GM06990 (cell line): ENCODE results near the gene SPAG8.
A peak's percentile ranks its signal among the peaks of the same experiment; 100 is the strongest.

Source experiments
- DNase-seq: peaks from one replicate; pipeline ENCODE4 v3.0.0-alpha.2; 2011; ENCODE audit not compliant: insufficient read length; ENCODE audit errors: extremely low read depth
- H3K27me3 ChIP-seq: replicated peaks from 2 replicates; pipeline ENCODE4 v1.6.0; 2011; ENCODE audit warnings: low read length; ENCODE audit not compliant: control insufficient read depth, insufficient read depth
- H3K36me3 ChIP-seq: 2 replicates; pipeline ENCODE4 v1.5.1; 2011; ENCODE audit warnings: low read length; ENCODE audit not compliant: control insufficient read depth, insufficient read depth
- H3K4me3 ChIP-seq: replicated peaks from 2 replicates; pipeline ENCODE4 v1.5.1; 2011; ENCODE audit warnings: low read depth, mild to moderate bottlenecking, control low read depth, low read length
- CTCF ChIP-seq: IDR thresholded peaks from 2 replicates; pipeline ENCODE4 v1.5.1; 2011; ENCODE audit warnings: low read length, control low read depth, mild to moderate bottlenecking, inconsistent platforms; ENCODE audit not compliant: insufficient read depth, poor library complexity, severe bottlenecking

SPAG8 gene

GRCh38 chr9:35812025-35812602, at the start of gene SPAG8:
Gene SPAG8, minus strand, starts transcription at chr9:35812262. Its CDS starts 115 bp downstream, at chr9:35812147.
- H3K27me3 ChIP-seq = no peaks in the 10 kb centered on the region
- H3K4me3 ChIP-seq = peak within 1 kb of the TSS; percentile 55
- DNase-seq = peak; percentile 93
- H3K36me3 ChIP-seq = peaks cover 3% of the 10 kb centered on the region
- no peak for TF ChIP-seq CTCF

- DNase-seq = no peak
- no peak for TF ChIP-seq CTCF
- no peaks in the 10 kb centered on the region for H3K36me3 ChIP-seq
- no peak overlapping the region for H3K4me3 ChIP-seq
- no peaks in the 10 kb centered on the region for H3K27me3 ChIP-seq
Measured at GRCh38 chr9:35861161-35861897, 49.3 kb upstream of the SPAG8 start.

- H3K36me3 ChIP-seq = no peaks in the 10 kb centered on the region
- no peak overlapping the region for H3K4me3 ChIP-seq
- H3K27me3 ChIP-seq = no peaks in the 10 kb centered on the region
- no peak for DNase-seq
- no peak for TF ChIP-seq CTCF
Measured at GRCh38 chr9:35859990-35860339, 47.9 kb upstream of the SPAG8 start.

- DNase-seq = no peak
- Histone ChIP-seq H3K4me3 (no peak overlapping the region), H3K27me3 (no peaks in the 10 kb centered on the region), H3K36me3 (no peaks in the 10 kb centered on the region)
- peak; percentile 18 for TF ChIP-seq CTCF
Measured at GRCh38 chr9:35859310-35859989, 47.4 kb upstream of the SPAG8 start.

- H3K27me3 ChIP-seq = no peaks in the 10 kb centered on the region
- no peak overlapping the region for H3K4me3 ChIP-seq
- TF ChIP-seq CTCF = no peak
- no peaks in the 10 kb centered on the region for H3K36me3 ChIP-seq
- no peak for DNase-seq
Measured at GRCh38 chr9:35858458-35858857, 46.4 kb upstream of the SPAG8 start.
